SK-N-SH (cell line): ENCODE measurements around the gene THADA. TPM values are rescaled to one million over a fixed set of nuclear protein-coding genes. Genes with fewer than 3 reads are reported as not detected.

Source experiments
- CTCF ChIA-PET: fragments of 300-600, 350-600 bp; formaldehyde crosslinking; extraction: SDS; loops from one replicate; lab custom pipeline; 2021; lab: Yijun Ruan, JAX
- POLR2A ChIA-PET: fragments of 350-600 bp; sonication (Branson Sonifier 250); formaldehyde crosslinking; extraction: SDS; loops from one replicate; lab custom pipeline; 2020; ENCODE audit warnings: antibody characterized with exemption, inconsistent platforms; lab: Yijun Ruan, JAX
- DNase-seq: peaks from one replicate; pipeline ENCODE4 v3.0.0; 2012
- H2AFZ ChIP-seq: fragments of 200-600 bp; sonication (generic); 2 replicates; pipeline ENCODE4 v1.8.1; 2016; ENCODE audit warnings: antibody characterized with exemption, mild to moderate bottlenecking, low read depth
- H3F3A ChIP-seq: fragments of 200-600 bp; sonication (generic); replicated peaks from 2 replicates; pipeline ENCODE3; 2016; ENCODE audit warnings: antibody characterized with exemption, mild to moderate bottlenecking; ENCODE audit not compliant: insufficient read depth
- H3K27ac ChIP-seq, 2 experiments: fragments of 200-500 bp in 1 of 2; fragments of 200-600 bp in 1 of 2; sonication (Bioruptor generic) in 1 of 2; sonication (generic), shearing (Covaris generic) in 1 of 2; 2 replicates each; pipeline versions ENCODE4 v1.5.1 to v1.6.1; 2014 to 2016; ENCODE audit warnings: low read depth in 2 of 2, inconsistent platforms in 1 of 2, low read length in 1 of 2, mild to moderate bottlenecking in 1 of 2, mixed read lengths in 1 of 2
- H3K27me3 ChIP-seq: fragments of 200-600 bp; sonication (generic), shearing (Covaris generic); 2 replicates; pipeline ENCODE4 v1.6.1; 2016; ENCODE audit warnings: mixed run types; ENCODE audit not compliant: insufficient read depth
- H3K36me3 ChIP-seq, 2 experiments: fragments of 200-500 bp in 1 of 2; fragments of 200-600 bp in 1 of 2; sonication (Bioruptor generic) in 1 of 2; sonication (generic) in 1 of 2; replicated peaks in 1 of 2; 2 replicates each; pipeline versions ENCODE3 to v1.5.1; 2014 to 2016; ENCODE audit warnings: low read length in 1 of 2, mild to moderate bottlenecking in 1 of 2; ENCODE audit not compliant: insufficient read depth in 2 of 2, control insufficient read depth in 1 of 2
- H3K4me1 ChIP-seq, 2 experiments: fragments of 200-500 bp in 1 of 2; fragments of 200-600 bp in 1 of 2; sonication (Bioruptor generic) in 1 of 2; sonication (generic), shearing (Covaris generic) in 1 of 2; 2 replicates each; pipeline versions ENCODE4 v1.5.1 to v1.6.1; 2014 to 2016; ENCODE audit warnings: low read depth in 1 of 2, low read length in 1 of 2, mixed run types in 1 of 2; ENCODE audit not compliant: insufficient read depth in 2 of 2, control insufficient read depth in 1 of 2
- H3K4me2 ChIP-seq: fragments of 200-600 bp; sonication (generic), shearing (Covaris generic); 2 replicates; pipeline ENCODE4 v1.6.1; 2017; ENCODE audit warnings: mixed run types
- H3K4me3 ChIP-seq, 2 experiments: fragments of 200-500 bp in 1 of 2; fragments of 200-600 bp in 1 of 2; sonication (Bioruptor generic) in 1 of 2; sonication (generic), shearing (Covaris generic) in 1 of 2; 2 replicates each; pipeline versions ENCODE4 v1.5.1 to v1.8.1; 2014 to 2016; ENCODE audit warnings: low read depth in 2 of 2, inconsistent platforms in 1 of 2, low read length in 1 of 2, mild to moderate bottlenecking in 1 of 2, mixed read lengths in 1 of 2, moderate library complexity in 1 of 2
- H3K79me2 ChIP-seq: fragments of 200-600 bp; sonication (generic); 2 replicates; pipeline ENCODE4 v1.8.1; 2017; ENCODE audit warnings: mild to moderate bottlenecking; ENCODE audit not compliant: insufficient read depth
- H3K9ac ChIP-seq: fragments of 200-600 bp; sonication (generic); 2 replicates; pipeline ENCODE4 v1.6.1; 2017; ENCODE audit warnings: mixed run types
- H3K9me2 ChIP-seq: fragments of 200-600 bp; sonication (generic); 2 replicates; pipeline ENCODE4 v1.6.1; 2017; ENCODE audit warnings: mixed run types
- H3K9me3 ChIP-seq: fragments of 200-600 bp; sonication (generic); 2 replicates; pipeline ENCODE4 v1.6.1; 2017; ENCODE audit warnings: mixed run types, mild to moderate bottlenecking, moderate library complexity
- H4K20me1 ChIP-seq: fragments of 200-600 bp; sonication (generic); 2 replicates; pipeline ENCODE4 v1.6.1; 2017; ENCODE audit warnings: mild to moderate bottlenecking, mixed run types; ENCODE audit not compliant: insufficient read depth
- EP300 ChIP-seq, 2 experiments: IDR thresholded peaks; 2 replicates each; pipeline versions ENCODE4 v1.4.0 to v1.6.1; 2012; ENCODE audit warnings: borderline replicate concordance in 1 of 2, low read depth in 1 of 2, low read length in 1 of 2
- GABPA ChIP-seq: IDR thresholded peaks from 2 replicates; pipeline ENCODE4 v1.4.0; 2012; ENCODE audit warnings: low read depth, mild to moderate bottlenecking
- GATA2 ChIP-seq: sonication (generic); formaldehyde crosslinking; IDR thresholded peaks from 2 replicates; pipeline ENCODE4 v1.5.0; 2020; ENCODE audit warnings: mild to moderate bottlenecking, missing genetic modification reagents
- MEF2A ChIP-seq: IDR thresholded peaks from 2 replicates; pipeline ENCODE4 v1.4.0; 2012; ENCODE audit warnings: low read depth, borderline replicate concordance
- MXI1 ChIP-seq: IDR thresholded peaks from 2 replicates; pipeline ENCODE4 v1.6.1; 2012; ENCODE audit warnings: mild to moderate bottlenecking, low read depth, low read length, improper control_type of control experiment
- POLR2AphosphoS5 ChIP-seq: IDR thresholded peaks from 2 replicates; pipeline ENCODE4 v1.6.1; 2012; ENCODE audit warnings: low read depth, low read length
- RXRA ChIP-seq: IDR thresholded peaks from 2 replicates; pipeline ENCODE4 v1.4.0; 2012; ENCODE audit warnings: low read depth, mild to moderate bottlenecking, borderline replicate concordance
- SMC3 ChIP-seq: IDR thresholded peaks from 2 replicates; pipeline ENCODE4 v1.6.1; 2012; ENCODE audit warnings: low read depth, low read length, improper control_type of control experiment
- TEAD4 ChIP-seq: IDR thresholded peaks from 2 replicates; pipeline ENCODE4 v1.4.0; 2012; ENCODE audit warnings: mild to moderate bottlenecking, borderline replicate concordance; ENCODE audit not compliant: insufficient read depth
- YY1 ChIP-seq: IDR thresholded peaks from 2 replicates; pipeline ENCODE4 v1.4.0; 2012; ENCODE audit warnings: low read depth, mild to moderate bottlenecking
- WGBS: methylation state at CpG from one replicate; pipeline ENCODE4 v1.1.6; 2017; ENCODE audit warnings: low lambda C conversion rate; 5-methylcytosine and 5-hydroxymethylcytosine counted together
- polyA plus RNA-seq, 3 experiments: library from polyadenylated mRNA; depleted of rRNA; stranded (reverse); fragments of >200 nt; gene quantifications; 2 replicates each; pipeline ENCODE4 v1.2.3, GENCODE V29; 2012
- TF ChIP-seq, protein P1 (sequence below): IDR thresholded peaks from 2 replicates; pipeline ENCODE4 v1.4.0; 2012; ENCODE audit warnings: low read depth
- TF ChIP-seq, protein P2 (sequence below): fragments of 200-600 bp; sonication (generic); IDR thresholded peaks from 2 replicates; pipeline ENCODE4 v1.6.1; 2017; ENCODE audit warnings: antibody characterized with exemption, mild to moderate bottlenecking, moderate library complexity
- TF ChIP-seq, protein P3 (sequence below): IDR thresholded peaks from 2 replicates; pipeline ENCODE4 v1.4.0; 2012; ENCODE audit warnings: low read depth, borderline replicate concordance

The THADA gene
- polyA plus RNA-seq, 1 of the 3 experiments (the other 2 are of a cell fraction) = 25.6 TPM

DNA sequence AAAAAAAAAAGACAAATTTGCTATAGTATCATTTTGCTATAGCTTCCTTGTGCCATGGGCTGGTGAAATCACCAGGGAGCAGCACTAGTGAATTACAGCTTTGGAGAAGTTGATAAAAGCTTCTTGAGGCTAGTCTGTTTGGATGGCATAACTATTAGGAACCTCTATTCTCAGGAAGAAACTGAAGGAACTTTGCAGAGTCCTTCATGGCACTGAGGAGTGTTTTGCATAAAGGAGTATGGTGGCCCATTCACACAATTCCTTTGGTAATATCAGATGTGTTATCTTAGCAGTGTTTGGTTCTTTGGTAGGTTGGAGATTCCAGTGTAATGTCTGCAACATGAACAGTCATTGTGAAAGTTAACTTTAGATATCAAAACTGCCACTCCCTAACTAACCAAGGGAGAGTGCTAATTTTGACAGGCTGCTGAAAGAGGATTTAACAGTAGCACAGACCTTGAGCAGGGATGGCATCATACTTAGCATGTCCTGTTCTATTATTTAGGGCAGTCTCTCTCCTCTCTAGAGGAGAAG lies 292.8 kb downstream of the THADA start:
- H3K27me3 ChIP-seq = no peaks in the 10 kb centered on the region
- ChIA-PET POLR2A (no interaction called here), CTCF (no interaction called here)
- H3K4me3 ChIP-seq = no peak overlapping the region
- H3K36me3 ChIP-seq = peaks cover 0 to 3% of the 10 kb centered on the region in 2 experiments
- H3K9me3 ChIP-seq = no peaks in the 10 kb centered on the region
- H3K4me2 ChIP-seq = no peak overlapping the region
- no peak overlapping the region for H2AFZ ChIP-seq
- H3K9ac ChIP-seq = no peak overlapping the region
- no peaks in the 10 kb centered on the region for H4K20me1 ChIP-seq
- TF ChIP-seq MXI1 (no peak), MEF2A (no peak), TEAD4 (no peak)
- no peak overlapping the region for H3K27ac ChIP-seq
- peaks cover 0 to 13% of the 10 kb centered on the region in 2 experiments; a peak in 2 of 4 replicates for H3K4me1 ChIP-seq
- H3K9me2 ChIP-seq = no peaks in the 10 kb centered on the region
- H3F3A ChIP-seq = no peaks in the 10 kb centered on the region
- DNase-seq = no peak
- no peaks in the 10 kb centered on the region for H3K79me2 ChIP-seq

DNA sequence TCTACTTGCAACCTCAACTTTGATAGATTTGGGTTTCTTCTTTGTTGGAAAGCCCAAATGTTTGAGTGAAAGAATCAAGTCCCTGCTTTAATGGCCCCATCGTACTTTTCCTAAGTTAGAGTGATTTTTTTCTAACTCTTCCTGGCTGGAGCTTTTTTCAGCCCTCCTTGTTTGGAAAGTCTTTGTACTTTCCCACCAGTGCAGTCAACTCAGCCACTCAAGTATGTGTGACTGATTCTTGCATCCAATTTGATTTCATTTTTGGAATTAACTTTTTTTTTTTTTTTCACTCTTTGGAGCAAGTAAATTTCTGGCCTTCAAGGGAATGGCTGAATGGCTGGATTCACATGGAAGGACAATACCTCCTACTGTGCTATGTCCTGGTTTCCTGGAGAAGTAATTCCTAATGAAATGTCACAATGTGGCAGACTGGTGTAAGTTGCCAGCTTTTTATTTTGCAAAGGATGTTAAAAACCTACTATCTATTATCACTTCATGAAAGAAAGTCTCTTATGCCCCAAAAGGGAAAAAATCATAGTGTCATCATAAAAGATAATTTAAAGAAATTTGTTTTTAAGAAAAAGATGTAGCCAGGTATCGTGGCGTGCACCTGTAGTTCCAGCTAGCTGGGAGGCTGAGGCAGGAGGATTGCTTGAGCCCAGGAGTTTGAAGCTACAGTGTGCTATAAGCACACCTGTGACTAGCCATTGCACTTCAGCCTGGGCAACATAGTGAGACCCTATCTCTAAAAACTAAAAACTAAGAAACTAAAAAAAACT lies 293.5 kb downstream of the THADA start:
- no peak for DNase-seq
- H3K36me3 ChIP-seq = no peaks in the 10 kb centered on the region
- H3K9me2 ChIP-seq = no peaks in the 10 kb centered on the region
- no peak overlapping the region for H3K9ac ChIP-seq
- H4K20me1 ChIP-seq = no peaks in the 10 kb centered on the region
- no peak overlapping the region for H2AFZ ChIP-seq
- POLR2A ChIA-PET = no interaction called here
- no peaks in the 10 kb centered on the region for H3K9me3 ChIP-seq
- TF ChIP-seq RXRA = no peak
- TF ChIP-seq, all 33 proteins: peak for 0
- no peak overlapping the region for H3K4me2 ChIP-seq
- CTCF ChIA-PET = interaction anchor here (0.8 to 1.0 kb wide), 2 partner anchors 48 to 165 kb away, joined by 3 read pairs; no protein-coding TSS in a partner anchor
- H3F3A ChIP-seq = no peaks in the 10 kb centered on the region
- H3K27me3 ChIP-seq = no peaks in the 10 kb centered on the region
- peaks cover 0 to 13% of the 10 kb centered on the region in 2 experiments; a peak in 2 of 4 replicates for H3K4me1 ChIP-seq
- H3K4me3 ChIP-seq = no peak overlapping the region
- WGBS = 97% methylated on average over 3 of the region's 3 CpGs
- H3K79me2 ChIP-seq = no peaks in the 10 kb centered on the region
- no peak overlapping the region for H3K27ac ChIP-seq

DNA sequence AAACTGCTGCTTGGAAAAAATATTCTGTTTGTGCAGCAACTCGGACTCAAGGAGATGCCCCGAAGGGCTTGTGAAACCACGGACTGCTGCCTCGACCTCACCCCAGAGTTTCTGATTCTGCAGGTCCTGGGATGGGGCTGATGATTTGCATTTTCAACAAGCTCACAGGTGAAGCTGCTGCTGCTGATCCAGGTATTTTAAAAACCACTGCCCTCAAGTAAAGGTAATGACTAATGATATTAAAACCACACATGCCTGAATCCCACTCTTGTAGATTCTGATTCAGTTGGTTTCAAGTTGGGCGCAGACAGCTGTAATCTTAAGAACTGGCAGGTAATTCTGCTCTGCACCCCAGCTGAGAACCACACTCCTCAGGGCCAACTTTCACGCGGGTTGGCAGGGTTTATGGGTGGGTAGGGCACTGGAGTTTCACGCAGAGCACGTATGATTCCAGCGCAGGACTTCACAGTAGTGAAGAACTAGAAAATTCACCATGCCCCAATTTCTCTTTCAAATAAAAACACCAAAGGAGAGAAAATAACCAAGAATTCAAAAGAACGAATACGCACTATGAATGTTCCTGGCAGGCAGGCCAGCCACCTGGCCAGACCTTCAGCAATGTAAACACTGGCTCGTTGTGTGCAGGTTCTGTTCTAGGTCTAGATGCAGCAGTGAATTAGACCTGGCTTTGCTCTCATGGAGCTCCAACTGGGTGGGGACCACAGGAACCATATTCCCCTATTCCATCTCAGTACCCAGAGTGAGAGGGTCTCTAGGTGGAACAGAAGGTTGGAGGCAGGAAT lies 294.9 kb downstream of the THADA start:
- POLR2A ChIA-PET = no interaction called here
- TF ChIP-seq, protein P1, sequence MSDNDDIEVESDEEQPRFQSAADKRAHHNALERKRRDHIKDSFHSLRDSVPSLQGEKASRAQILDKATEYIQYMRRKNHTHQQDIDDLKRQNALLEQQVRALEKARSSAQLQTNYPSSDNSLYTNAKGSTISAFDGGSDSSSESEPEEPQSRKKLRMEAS = no peak
- TF ChIP-seq RXRA (no peak), GABPA (no peak), YY1 (no peak), SMC3 (no peak), EP300 (IDR thresholded peaks at IDR 0.05; ENCODE audit: borderline replicate concordance in 1 of 2, low read depth in 1 of 2, low read length in 1 of 2) (no peak), GATA2 (no peak), POLR2AphosphoS5 (no peak)
- TF ChIP-seq, protein P2, sequence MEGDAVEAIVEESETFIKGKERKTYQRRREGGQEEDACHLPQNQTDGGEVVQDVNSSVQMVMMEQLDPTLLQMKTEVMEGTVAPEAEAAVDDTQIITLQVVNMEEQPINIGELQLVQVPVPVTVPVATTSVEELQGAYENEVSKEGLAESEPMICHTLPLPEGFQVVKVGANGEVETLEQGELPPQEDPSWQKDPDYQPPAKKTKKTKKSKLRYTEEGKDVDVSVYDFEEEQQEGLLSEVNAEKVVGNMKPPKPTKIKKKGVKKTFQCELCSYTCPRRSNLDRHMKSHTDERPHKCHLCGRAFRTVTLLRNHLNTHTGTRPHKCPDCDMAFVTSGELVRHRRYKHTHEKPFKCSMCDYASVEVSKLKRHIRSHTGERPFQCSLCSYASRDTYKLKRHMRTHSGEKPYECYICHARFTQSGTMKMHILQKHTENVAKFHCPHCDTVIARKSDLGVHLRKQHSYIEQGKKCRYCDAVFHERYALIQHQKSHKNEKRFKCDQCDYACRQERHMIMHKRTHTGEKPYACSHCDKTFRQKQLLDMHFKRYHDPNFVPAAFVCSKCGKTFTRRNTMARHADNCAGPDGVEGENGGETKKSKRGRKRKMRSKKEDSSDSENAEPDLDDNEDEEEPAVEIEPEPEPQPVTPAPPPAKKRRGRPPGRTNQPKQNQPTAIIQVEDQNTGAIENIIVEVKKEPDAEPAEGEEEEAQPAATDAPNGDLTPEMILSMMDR = no peak
- TF ChIP-seq, protein P3, sequence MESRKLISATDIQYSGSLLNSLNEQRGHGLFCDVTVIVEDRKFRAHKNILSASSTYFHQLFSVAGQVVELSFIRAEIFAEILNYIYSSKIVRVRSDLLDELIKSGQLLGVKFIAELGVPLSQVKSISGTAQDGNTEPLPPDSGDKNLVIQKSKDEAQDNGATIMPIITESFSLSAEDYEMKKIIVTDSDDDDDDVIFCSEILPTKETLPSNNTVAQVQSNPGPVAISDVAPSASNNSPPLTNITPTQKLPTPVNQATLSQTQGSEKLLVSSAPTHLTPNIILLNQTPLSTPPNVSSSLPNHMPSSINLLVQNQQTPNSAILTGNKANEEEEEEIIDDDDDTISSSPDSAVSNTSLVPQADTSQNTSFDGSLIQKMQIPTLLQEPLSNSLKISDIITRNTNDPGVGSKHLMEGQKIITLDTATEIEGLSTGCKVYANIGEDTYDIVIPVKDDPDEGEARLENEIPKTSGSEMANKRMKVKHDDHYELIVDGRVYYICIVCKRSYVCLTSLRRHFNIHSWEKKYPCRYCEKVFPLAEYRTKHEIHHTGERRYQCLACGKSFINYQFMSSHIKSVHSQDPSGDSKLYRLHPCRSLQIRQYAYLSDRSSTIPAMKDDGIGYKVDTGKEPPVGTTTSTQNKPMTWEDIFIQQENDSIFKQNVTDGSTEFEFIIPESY = no peak

More for the DNA sequence above, 294.9 kb downstream of the THADA start:
- Histone ChIP-seq H3K4me2 (no peak overlapping the region), H3F3A (no peaks in the 10 kb centered on the region), H3K36me3 (no peaks in the 10 kb centered on the region), H3K27ac (peak overlapping the region in 1 of 2 experiments; percentile 37; a peak in 1 of 4 replicates), H2AFZ (no peak overlapping the region), H4K20me1 (no peaks in the 10 kb centered on the region), H3K9me2 (no peaks in the 10 kb centered on the region), H3K4me1 (peaks cover 0 to 13% of the 10 kb centered on the region in 2 experiments; a peak in 2 of 4 replicates), H3K9ac (no peak overlapping the region), H3K27me3 (no peaks in the 10 kb centered on the region), H3K4me3 (no peak overlapping the region), H3K79me2 (no peaks in the 10 kb centered on the region), H3K9me3 (no peaks in the 10 kb centered on the region)
- CTCF ChIA-PET = interaction anchor here (0.9 to 1.3 kb wide), 5 partner anchors 22 to 167 kb away, joined by 3 to 5 read pairs (median 4); no protein-coding TSS in a partner anchor
- 94% methylated on average over 13 of the region's 13 CpGs for WGBS
- DNase-seq = no peak
